HG03097 (cell line): ENCODE data around the gene LRRK1.

ENCODE experiments used
- ATAC-seq: cut with Tn5 transposase; IDR thresholded peaks from one replicate; pipeline ENCODE4 v1.9.1; 2021; ENCODE audit not compliant: unreplicated experiment, low FRiP score

LRRK1 gene

DNA sequence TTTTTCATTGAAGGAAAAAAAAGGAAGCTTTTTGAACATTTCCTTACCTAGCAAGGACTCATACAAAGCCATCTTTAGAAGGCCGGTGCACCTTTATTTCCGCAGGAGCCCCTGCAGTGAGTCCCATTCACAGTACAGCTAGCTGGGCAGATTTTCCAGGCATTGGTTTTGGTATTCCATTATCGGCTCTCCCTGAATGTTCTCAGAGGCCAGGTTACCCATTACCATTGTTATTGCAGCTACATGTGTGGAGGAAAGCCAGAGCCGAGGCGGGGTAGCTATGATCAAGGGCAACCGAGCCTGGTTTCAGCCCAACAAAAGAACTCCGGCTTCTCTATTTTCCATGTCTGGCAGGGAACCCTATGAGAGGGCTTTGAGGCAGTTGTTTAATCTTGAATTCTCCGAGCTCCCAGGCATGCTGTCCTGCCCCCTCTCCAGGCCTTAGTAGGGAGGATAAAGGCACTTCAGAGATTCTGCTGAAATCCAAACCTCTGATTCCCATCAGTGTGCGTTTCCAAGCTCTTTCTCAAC is 100.3 kb downstream of the LRRK1 start:
- ATAC-seq, result no peak

DNA sequence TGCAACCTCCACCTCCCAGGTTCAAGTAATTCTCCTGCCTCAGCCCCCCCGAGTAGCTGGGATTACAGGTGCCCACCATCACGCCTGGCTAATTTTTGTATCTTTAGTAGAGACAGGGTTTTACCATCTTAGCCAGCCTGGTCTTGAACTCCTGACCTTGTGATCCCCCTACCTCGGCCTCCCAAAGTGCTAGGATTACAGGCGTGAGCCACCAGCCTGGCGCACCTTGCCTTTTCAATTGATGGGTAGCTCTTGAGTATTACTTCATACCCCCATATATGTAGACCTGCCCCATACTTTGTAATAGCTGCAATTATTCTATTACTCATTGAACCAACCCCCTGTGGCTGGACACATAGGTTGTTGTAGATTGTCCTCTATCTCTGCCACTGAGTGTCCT is 101.3 kb downstream of the LRRK1 start:
- no peak for ATAC-seq

DNA sequence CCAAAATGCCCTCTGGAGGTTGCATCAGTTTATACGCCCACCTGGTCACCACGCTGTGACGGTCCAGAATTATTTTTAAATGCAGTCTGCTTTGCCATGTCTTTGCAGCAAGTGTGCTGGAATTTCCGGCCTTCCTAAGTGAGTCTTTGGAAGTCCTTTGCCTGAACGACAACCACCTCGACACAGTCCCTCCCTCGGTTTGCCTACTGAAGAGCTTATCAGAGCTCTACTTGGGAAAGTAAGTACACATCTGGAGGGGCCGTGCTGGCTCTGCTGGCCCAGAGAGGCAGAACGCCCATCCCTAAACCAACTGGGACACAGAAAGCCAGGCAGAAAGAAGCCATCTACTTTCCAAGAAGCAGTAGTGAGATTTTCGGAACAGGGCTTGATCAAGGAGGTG is 101.8 kb downstream of the LRRK1 start:
- no peak for ATAC-seq

DNA sequence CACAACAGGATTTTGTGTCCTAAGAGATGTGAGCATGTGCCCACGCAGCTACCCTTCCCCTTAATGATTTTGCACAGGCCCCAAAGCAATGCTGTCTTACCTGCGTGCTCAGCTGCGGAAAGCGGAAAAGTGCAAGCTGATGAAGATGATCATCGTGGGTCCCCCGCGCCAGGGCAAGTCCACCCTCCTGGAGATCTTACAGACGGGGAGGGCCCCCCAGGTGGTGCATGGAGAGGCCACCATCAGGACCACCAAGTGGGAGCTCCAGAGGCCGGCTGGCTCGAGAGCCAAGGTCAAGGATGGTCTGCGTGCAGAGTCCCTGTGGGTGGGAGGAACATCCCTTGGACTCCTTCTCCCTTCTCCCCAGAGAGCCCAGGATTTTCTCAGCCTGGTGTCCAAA is 103.1 kb downstream of the LRRK1 start:
- ATAC-seq, result no peak

DNA sequence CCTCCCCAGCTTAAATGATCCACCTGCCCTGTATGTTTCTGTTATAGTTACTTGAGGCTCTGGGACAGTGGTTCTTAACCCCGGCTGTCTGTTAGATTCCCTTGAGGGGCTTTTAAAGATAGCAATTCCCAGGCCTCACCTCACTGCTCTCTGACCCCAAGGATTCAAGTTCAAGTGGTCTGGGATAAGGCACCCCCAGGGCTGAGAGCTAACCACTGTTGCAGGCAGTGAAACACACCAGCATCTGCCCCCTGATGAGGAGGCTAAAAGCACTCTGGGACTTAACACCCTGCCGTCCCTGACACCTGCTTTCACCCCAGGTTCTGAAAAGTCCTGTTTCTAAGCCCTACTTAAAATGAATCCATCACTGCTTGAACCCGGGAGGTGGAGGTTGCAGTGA is 103.7 kb downstream of the LRRK1 start:
- ATAC-seq, result no peak

DNA sequence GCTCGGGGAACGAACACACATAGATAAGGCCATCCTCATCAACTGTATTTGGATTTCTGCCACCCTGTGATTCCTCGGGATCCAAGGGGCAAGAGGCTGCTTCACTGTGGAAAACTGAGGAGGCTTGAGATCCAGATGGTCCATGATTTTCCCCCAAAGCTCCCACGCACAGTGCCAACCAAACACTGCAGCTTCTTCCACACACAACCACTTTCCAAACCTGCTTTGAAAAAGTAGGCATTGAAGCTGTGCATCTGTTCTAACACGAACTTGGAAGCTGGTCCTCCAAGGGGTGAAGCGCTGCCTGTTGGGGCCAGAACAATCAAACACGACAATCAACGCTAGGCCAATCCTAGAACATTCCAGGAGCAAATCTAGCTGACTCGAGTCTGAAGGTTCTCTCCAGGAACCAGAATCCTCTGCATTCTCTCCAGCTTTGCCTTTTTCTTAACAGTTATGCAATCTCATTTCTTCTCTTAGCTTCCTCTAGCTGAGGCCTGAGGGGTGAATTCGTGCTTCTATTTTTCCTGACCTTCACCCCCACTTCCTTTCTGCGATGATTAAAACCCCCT is 104.4 kb downstream of the LRRK1 start:
- ATAC-seq, result no peak

DNA sequence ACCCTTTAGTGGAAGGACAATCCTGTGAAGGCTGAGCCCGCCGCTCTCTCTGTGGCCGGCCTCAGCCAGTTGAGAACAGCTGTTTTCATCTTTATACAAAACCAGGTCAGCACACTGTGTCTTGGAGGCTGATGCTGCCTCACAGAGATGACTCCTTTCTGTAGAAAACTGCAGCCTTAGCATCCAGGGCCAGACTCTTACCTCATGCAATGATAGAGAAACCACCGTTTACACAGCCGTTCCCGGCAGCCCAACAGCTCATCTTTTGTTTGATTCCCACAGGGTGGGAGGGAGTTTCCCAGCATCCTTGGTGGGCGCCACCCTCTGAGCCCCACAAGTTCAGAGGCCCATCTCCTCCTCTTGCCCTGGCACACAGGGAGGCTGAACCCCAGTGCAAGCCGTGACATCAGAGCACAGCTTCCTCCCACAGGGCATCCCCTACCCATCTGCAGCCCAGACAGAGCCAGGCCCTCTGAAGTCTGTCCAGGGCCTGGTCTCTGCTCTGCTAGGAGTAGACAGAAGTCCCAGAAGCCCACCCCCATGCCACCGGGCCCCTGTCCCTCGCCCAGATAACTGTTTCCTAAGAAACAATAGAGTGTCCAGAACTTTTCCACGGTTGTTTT is 105.0 kb downstream of the LRRK1 start:
- no peak for ATAC-seq

DNA sequence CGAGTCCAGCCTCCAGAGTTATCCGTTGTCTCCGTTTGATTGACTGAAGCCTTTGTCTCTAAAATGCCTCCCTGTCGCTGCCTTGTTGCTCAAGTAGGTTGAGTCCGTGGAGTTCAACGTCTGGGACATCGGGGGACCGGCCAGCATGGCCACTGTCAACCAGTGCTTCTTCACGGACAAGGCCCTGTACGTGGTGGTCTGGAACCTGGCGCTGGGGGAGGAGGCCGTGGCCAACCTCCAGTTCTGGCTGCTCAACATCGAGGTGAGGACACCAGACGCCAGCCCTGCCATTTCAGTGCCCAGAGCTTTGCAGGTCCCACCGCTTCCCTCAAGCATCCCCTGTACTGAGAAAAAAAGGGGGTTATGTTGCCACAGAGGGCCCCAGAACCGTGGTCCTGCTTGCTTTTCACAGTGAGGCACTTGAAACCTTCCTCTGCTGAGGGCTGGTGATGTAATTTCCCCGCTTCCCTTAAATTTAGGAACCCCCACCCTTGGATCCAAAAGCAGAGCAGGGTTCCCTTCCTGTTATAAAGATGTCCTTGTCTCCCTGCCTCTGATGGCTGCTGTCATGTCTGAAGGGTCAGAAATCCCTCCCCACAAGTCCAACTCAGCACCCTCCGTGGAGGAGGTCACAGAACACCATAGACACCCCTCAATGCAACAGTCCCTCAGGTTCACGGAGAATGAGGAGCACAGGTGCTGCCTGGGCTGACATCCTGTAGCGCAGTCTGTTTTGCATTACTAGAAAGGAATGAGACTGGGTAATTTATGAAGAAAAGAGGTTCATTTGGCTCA is 105.7 kb downstream of the LRRK1 start:
- no peak for ATAC-seq

DNA sequence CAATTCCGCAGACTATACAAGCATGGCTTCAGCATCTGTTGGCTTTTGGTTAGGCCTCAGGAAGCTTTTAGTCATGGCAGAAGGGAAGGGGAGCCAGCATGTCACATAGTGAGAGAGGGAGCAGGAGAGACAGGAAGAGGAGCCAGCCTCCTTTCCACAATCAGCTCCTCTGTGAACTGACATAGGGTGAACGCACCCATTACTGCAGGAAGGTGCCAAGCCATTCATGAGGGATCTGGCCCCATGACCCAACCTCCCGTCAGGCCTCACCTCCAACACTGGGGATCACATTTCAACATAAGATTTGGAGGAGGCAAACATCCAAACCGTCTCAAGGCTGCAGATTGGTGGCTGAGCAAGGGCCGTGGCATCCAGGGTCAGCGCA is 106.3 kb downstream of the LRRK1 start:
- no peak for ATAC-seq

DNA sequence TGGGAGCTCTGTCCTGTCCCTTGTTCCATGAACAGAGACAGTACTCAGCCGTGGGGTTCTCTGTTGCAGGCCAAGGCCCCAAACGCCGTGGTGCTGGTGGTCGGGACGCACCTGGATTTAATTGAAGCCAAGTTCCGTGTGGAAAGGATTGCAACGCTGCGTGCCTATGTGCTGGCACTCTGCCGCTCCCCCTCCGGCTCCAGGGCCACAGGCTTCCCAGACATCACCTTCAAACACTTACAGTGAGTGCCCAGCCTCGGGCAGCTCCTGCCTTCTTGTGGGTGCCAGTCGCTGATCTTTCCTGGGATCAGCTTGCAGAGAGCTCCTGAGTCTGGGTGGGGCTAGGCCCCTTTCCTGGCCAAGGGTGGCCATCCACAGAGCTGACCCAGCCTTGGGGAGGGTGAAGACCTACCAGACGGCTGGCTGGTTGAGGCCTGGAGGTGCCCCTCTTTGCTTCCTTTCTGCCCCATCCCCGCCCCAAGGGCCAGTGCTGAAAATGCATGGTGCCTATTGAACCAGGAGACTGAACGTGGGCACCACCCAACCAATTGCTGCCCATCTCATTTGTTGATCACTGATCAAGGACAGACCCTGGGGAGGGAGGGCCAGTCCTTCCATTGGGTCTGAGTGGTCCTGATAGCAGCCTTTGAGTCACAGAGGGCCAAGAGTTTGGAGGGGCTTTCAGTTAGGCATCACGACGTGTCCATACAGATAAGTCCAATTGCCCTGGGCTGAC is 106.9 kb downstream of the LRRK1 start:
- no peak for ATAC-seq

DNA sequence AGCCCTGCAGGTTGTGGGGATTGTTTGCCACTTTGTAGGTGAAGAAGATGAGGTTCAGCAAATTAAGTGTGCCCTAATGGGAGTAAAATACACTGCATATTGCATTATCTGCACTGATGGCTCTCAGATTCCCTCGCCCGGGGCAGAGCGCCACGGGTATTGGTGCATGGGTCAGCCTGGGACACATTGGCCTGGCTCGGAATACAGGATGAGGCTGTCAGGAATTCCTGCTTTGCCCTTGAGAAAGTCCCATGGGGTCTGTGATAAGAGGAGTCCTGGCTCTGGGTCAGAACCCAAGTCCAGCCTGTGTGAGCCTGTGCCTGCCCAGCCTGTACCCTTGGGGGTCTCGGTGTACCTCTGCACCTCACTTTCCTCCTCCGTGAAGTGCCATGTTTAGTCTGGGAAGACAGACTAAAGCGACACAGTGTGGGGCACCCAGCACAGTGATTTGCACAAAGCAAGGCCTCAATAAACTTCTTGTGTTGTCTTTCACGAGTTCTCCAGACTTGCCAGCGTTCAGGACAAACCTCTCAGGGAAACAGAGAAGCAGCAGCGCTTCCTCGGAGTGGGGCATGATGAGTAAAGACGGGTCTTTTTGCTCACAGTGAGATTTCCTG is 107.6 kb downstream of the LRRK1 start:
- ATAC-seq, result no peak

DNA sequence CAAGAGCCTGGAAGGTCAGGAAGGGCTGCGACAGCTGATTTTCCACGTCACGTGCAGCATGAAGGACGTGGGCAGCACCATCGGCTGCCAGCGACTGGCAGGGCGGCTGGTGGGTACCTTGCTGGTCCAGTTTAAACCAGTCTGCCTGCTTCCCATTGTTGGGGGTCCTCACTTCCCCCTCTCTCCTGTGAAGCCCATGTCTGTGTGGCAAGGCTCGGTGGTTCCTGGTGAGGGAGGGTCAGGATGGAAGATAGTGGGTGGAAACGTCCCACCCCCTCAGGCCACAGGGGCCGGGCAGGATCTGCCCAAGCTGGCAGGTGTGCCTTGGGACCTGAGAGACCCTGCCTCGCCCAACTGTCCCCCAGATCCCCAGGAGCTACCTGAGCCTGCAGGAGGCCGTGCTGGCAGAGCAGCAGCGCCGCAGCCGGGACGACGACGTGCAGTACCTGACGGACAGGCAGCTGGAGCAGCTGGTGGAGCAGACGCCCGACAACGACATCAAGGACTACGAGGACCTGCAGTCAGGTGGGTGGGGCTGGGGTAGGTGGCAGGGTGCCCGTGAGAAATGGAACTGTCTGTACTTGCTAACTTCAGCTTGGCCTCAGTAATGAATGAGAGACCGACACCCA is 108.2 kb downstream of the LRRK1 start:
- ATAC-seq, result no peak

DNA sequence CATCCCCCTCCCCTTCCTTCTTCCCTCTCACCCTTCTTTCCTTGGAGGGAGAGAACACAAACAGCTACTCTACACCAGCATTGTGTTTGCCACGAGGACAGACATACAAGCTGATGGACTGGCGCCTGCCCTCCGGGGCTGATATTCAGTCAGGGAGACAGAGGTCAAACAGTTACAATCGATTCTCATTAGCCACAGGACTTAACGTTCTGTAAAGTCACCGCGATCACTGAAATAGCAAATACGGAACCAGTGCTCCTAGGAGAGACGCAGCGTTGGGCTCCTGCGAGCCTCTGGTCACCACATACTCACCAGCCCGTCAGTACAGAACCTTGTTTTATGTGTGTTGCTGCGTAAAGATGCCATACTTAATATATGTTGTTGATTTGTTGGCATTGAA is 108.8 kb downstream of the LRRK1 start:
- no peak for ATAC-seq

DNA sequence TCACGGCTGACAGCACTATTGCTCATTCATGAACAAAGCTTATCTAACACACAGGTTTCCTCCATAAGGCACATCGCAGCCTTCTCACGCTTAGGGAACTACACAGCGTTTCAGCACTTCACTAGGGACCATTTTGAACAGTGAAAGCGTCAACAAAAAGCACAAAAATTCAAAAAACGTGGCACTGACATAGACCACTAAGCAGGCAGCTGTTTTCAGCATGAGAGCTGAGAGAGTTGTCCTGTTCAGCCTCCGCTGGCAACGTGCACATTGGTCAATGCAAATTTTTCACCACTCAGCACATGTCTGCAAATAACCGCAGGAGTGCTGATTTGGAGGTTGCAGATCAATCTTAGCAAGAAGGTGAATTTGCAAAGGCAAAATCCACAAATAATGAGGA is 109.2 kb downstream of the LRRK1 start:
- ATAC-seq, result no peak

DNA sequence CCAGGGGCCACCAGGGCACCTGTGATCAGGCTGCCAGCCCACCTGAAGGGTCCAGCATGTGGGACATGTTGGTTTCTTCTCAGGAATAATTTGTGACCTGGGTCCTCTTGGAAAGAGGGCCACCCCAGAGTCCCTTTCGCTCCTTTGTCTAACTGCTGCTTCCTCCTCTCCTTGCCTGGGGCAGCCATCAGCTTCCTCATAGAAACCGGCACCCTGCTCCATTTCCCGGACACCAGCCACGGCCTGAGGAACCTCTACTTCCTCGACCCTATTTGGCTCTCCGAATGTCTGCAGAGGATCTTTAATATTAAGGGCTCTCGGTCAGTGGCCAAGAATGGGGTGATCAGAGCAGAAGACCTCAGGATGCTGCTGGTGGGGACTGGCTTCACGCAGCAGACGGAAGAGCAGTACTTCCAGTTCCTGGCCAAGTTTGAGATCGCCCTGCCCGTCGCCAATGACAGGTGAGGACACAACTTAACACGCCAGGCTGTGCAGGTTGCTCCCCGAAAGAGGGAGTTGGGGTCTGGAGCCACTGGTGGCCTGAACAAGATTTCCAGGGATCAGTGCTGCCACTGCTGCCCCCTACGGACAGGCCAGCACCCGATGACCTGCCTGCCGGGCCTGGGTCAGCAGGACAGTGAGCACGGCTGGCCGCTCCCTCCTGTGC is 109.7 kb downstream of the LRRK1 start:
- no peak for ATAC-seq

DNA sequence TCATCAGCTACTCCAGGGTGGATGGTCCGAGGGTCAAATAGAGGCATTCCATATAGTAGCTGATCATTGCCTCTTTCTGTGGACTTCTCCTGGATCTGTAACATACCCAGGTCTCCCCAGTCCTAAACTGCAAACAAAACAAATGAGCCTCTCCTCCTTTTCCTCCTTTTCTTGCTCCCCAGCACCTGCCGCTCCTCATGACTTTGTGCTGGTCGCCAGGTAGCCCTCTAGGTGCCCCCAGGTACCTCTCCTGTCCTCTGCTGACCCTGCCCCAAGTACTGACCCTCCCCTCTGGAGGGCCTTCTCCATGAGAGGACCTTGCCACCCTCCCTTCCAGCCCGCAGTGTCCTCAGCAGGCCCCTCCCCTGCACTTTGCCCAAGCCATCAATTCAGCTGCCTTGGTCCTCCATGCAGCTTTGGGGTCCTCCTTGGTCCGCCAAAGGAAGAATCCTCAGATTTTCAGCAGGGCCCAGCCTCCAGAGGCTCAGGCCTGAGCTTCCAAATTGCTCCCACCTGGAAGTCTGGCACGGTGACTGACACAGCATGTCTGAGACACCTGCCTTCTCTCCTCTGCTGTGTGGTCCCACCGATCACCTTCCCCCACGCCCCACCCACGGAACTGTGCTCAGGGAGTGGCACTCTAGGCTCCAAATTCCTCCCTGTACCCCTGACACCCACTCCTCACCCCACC is 111.0 kb downstream of the LRRK1 start:
- no peak for ATAC-seq

DNA sequence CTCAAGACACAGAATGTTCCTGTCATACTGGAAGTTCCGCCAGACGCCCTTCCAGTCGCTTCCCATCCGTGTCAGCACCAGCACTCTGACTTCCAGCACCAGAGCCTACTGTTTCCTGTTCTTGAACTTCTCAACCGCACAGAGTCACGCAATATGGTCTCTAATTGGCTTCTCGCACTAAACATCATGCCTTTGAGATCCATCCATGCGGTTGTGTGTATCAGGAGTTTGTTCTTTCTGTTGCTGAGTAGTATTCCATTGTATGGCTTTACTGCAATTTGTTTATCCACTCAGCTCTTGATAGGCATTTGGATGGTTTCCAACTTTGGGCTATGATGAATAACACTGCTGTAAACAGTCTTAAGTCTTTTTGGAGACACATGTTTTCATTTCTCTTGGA is 112.1 kb downstream of the LRRK1 start:
- no peak for ATAC-seq

DNA sequence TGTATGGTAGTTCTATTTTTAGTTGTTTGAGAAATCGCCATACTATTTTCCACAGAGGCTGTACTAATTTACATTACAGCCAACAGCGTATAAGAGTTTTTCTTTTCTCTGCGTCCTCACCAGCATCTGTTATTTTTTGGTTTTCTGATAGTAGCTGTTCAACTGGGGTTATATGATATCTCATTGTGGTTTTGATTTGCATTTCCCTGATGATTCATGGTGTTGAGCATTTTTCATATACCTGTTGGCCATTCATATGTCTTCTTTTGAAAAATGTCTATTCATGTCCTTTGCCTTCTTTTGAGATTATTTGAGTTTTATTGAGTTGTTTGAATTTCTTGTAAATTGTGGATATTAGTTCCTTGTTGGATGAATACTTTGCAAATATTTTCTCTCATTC is 114.6 kb downstream of the LRRK1 start:
- no peak for ATAC-seq

DNA sequence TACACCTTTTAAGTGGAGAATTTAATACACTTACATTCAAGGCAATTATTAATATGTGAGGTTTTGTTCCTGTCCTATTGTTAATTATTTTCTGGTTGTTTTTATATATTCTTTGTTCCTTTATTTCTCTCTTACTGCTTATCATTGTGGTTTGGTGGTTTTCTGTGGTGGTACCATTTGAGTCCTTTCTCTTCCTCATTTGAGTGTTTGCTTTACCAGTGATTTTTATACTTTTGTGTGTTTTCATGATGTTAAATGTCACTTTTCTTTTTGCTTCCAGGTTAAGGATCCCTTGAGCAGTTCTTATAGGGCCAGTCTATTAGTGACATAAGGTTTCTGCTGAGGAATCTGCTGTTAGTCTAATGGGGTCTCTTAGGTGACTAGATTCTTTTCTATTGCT is 116.5 kb downstream of the LRRK1 start:
- peak; percentile 47 for ATAC-seq
